Liver (tissue), 9 donors: ENCODE results near the gene ATP2B1. TPM values are rescaled to one million over a fixed set of nuclear protein-coding genes. Genes with fewer than 3 reads are reported as not detected.

Source experiments
- DNase-seq: peaks from one replicate; pipeline ENCODE4 v3.0.0-alpha.2; 2017; ENCODE audit warnings: low spot score
- H3K27ac ChIP-seq, 2 donors: one replicate each; pipeline ENCODE4 v1.7.0; 2013; ENCODE audit warnings: inconsistent platforms in 2 of 2, low read length in 2 of 2, control low read depth in 1 of 2, low read depth in 1 of 2, mild to moderate bottlenecking in 1 of 2
- H3K27me3 ChIP-seq, 4 donors: one replicate each; pipeline versions ENCODE4 v1.6.1 to v1.7.0; 2013; ENCODE audit warnings: low read length in 3 of 4, inconsistent platforms in 1 of 4, mild to moderate bottlenecking in 1 of 4, moderate library complexity in 1 of 4; ENCODE audit not compliant: control insufficient read depth in 4 of 4, insufficient read depth in 4 of 4
- H3K36me3 ChIP-seq, 4 donors: one replicate each; pipeline versions ENCODE4 v1.6.1 to v1.7.0; 2013; ENCODE audit warnings: low read length in 3 of 4, mild to moderate bottlenecking in 3 of 4, low read depth in 1 of 4, moderate library complexity in 1 of 4; ENCODE audit not compliant: control insufficient read depth in 4 of 4, insufficient read depth in 3 of 4
- H3K4me1 ChIP-seq, 4 donors: one replicate each; pipeline versions ENCODE4 v1.6.1 to v1.7.0; 2013; ENCODE audit warnings: low read length in 3 of 4, mild to moderate bottlenecking in 3 of 4, moderate library complexity in 1 of 4; ENCODE audit not compliant: control insufficient read depth in 4 of 4, insufficient read depth in 4 of 4
- H3K4me3 ChIP-seq, 3 donors: one replicate each; pipeline versions ENCODE4 v1.6.1 to v1.7.0; 2013; ENCODE audit warnings: low read length in 3 of 3, control low read depth in 1 of 3, low read depth in 1 of 3, mild to moderate bottlenecking in 1 of 3
- H3K9ac ChIP-seq, 2 donors: one replicate each; pipeline ENCODE4 v1.7.0; 2013; ENCODE audit warnings: low read length in 2 of 2, mild to moderate bottlenecking in 2 of 2, moderate library complexity in 2 of 2, control low read depth in 1 of 2, low read depth in 1 of 2
- H3K9me3 ChIP-seq, 4 donors: one replicate each; pipeline versions ENCODE4 v1.6.1 to v1.7.0; 2013; ENCODE audit warnings: low read length in 3 of 4; ENCODE audit not compliant: control insufficient read depth in 4 of 4
- CTCF ChIP-seq: fragments of 150-350 bp; IDR thresholded peaks from 2 replicates; pipeline ENCODE4 v1.5.1; 2017; ENCODE audit warnings: improper control_type of control experiment, low read depth, low read length; ENCODE audit not compliant: missing input control
- EGR1 ChIP-seq, 2 donors: IDR thresholded peaks; 2 replicates each; pipeline ENCODE4 v1.6.1; 2016 to 2018; ENCODE audit warnings: antibody characterized with exemption in 2 of 2, low read depth in 2 of 2
- FOXA1 ChIP-seq: IDR thresholded peaks from 2 replicates; pipeline ENCODE4 v1.6.1; 2016; ENCODE audit warnings: antibody characterized with exemption
- FOXA2 ChIP-seq: IDR thresholded peaks from 2 replicates; pipeline ENCODE4 v1.6.1; 2016; ENCODE audit warnings: antibody characterized with exemption
- GABPA ChIP-seq, 2 donors: IDR thresholded peaks in 1 of 2; conservative IDR thresholded peaks in 1 of 2; 2 replicates each; pipeline ENCODE4 v1.6.1; 2016; ENCODE audit warnings: antibody characterized with exemption in 2 of 2, mild to moderate bottlenecking in 1 of 2, moderate library complexity in 1 of 2
- HNF4A ChIP-seq, 2 donors: conservative IDR thresholded peaks; 2 replicates each; pipeline ENCODE4 v1.6.1; 2016; ENCODE audit warnings: antibody characterized with exemption in 2 of 2, mild to moderate bottlenecking in 2 of 2
- HNF4G ChIP-seq: IDR thresholded peaks from 2 replicates; pipeline ENCODE4 v1.6.1; 2016; ENCODE audit warnings: antibody characterized with exemption
- JUND ChIP-seq, 2 donors: IDR thresholded peaks; 2 replicates each; pipeline ENCODE4 v1.6.1; 2016; ENCODE audit warnings: antibody characterized with exemption in 2 of 2
- NR2F2 ChIP-seq: IDR thresholded peaks from 2 replicates; pipeline ENCODE4 v1.6.1; 2016; ENCODE audit warnings: antibody characterized with exemption
- RAD21 ChIP-seq, 2 donors: IDR thresholded peaks; 2 replicates each; pipeline ENCODE4 v1.6.1; 2016; ENCODE audit warnings: antibody characterized with exemption in 2 of 2, mild to moderate bottlenecking in 2 of 2
- RXRA ChIP-seq, 2 donors: IDR thresholded peaks; 2 replicates each; pipeline ENCODE4 v1.6.1; 2017 to 2018; ENCODE audit warnings: antibody characterized with exemption in 2 of 2, mild to moderate bottlenecking in 1 of 2
- SP1 ChIP-seq: IDR thresholded peaks from 2 replicates; pipeline ENCODE4 v1.6.1; 2018; ENCODE audit warnings: antibody characterized with exemption, mild to moderate bottlenecking
- TAF1 ChIP-seq: conservative IDR thresholded peaks from 2 replicates; pipeline ENCODE4 v1.6.1; 2016; ENCODE audit warnings: antibody characterized with exemption, mild to moderate bottlenecking
- YY1 ChIP-seq: IDR thresholded peaks from 2 replicates; pipeline ENCODE4 v1.6.1; 2016; ENCODE audit warnings: antibody characterized with exemption, mild to moderate bottlenecking
- ZBTB33 ChIP-seq: IDR thresholded peaks from 2 replicates; pipeline ENCODE4 v1.6.1; 2016; ENCODE audit warnings: antibody characterized with exemption
- WGBS: extraction: QIAGEN DNeasy Blood & Tissue Kit; methylation state at CpG from one replicate; pipeline ENCODE4 v1.1.7; 2013; 5-methylcytosine and 5-hydroxymethylcytosine counted together
- polyA plus RNA-seq, 2 donors: library from polyadenylated mRNA; stranded (reverse) in 1 of 2; unstranded in 1 of 2; fragments of 200-250 nt in 1 of 2; fragments of >200 nt in 1 of 2; fragmentation: Nextera tagmentation in 1 of 2; extraction: Ambion mirVana in 1 of 2; gene quantifications; one replicate each; pipeline versions ENCODE4 v1.2.1 to v1.2.3, GENCODE V29; 2013 to 2015
- total RNA-seq, 2 donors: library from RNA; depleted of rRNA; stranded (reverse); fragments of >200 nt; gene quantifications; one replicate each; pipeline ENCODE4 v1.2.3, GENCODE V29; 2014
- TF ChIP-seq, protein P1 (sequence below): IDR thresholded peaks from 2 replicates; pipeline ENCODE4 v1.6.1; 2016; ENCODE audit warnings: antibody characterized with exemption, mild to moderate bottlenecking
- TF ChIP-seq, protein P2 (sequence below): IDR thresholded peaks from 2 replicates; pipeline ENCODE4 v1.6.1; 2016; ENCODE audit warnings: antibody characterized with exemption
- TF ChIP-seq, protein P3 (sequence below): IDR thresholded peaks from 2 replicates; pipeline ENCODE4 v1.6.1; 2016; ENCODE audit warnings: antibody characterized with exemption
- donor health status: healthy.
- donor health status: healthy.
- donor health status: healthy.
- donor health status: healthy.
- donor health status: healthy.

ATP2B1 gene
- total and polyA plus RNA-seq, 4 donors, result 7.3 to 41.1 (median 22.8) TPM

DNA sequence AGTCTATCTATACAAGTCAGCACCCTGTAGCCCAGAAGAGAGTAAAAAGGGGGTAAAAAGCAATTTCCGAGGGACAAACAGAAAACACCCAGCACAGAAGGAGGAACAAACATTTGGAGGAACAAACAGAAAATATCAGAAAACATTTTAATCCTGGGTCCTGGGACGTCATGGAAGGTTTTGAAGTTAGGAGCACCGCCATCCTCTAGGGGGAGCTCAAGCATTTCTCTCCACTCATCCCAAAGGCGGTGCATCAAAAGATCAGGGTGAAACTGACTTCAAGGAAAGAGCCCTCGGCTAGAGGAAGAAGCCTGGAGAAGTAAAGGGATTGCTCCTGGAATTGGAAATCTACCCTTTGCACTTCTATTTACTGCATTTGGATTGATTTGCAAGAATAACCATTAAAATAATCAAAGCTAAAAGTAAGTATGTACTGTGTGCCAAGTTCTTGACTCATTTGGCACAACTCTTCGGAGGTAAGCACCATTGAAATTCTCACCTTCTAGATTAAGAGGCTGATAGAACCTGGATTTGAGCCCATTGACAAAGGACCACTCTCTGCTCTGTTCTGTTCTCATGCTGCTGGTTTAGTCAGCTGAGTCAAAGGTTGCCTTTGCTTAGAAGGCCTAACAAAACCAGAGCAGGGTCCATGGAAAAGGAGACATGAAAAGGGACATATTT is 165.6 kb downstream of the ATP2B1 start:
- 11% methylated on average over 6 of the region's 6 CpGs for WGBS
- Histone ChIP-seq H3K4me1 (peaks cover 0 to 14% (median 9%) of the 10 kb centered on the region in 4 donors), H3K9ac (no peak overlapping the region), H3K9me3 (no peaks in the 10 kb centered on the region), H3K27me3 (no peaks in the 10 kb centered on the region), H3K27ac (no peak overlapping the region), H3K36me3 (no peaks in the 10 kb centered on the region), H3K4me3 (no peak overlapping the region)
- peak; percentile 78 for DNase-seq
- TF ChIP-seq, protein P1, sequence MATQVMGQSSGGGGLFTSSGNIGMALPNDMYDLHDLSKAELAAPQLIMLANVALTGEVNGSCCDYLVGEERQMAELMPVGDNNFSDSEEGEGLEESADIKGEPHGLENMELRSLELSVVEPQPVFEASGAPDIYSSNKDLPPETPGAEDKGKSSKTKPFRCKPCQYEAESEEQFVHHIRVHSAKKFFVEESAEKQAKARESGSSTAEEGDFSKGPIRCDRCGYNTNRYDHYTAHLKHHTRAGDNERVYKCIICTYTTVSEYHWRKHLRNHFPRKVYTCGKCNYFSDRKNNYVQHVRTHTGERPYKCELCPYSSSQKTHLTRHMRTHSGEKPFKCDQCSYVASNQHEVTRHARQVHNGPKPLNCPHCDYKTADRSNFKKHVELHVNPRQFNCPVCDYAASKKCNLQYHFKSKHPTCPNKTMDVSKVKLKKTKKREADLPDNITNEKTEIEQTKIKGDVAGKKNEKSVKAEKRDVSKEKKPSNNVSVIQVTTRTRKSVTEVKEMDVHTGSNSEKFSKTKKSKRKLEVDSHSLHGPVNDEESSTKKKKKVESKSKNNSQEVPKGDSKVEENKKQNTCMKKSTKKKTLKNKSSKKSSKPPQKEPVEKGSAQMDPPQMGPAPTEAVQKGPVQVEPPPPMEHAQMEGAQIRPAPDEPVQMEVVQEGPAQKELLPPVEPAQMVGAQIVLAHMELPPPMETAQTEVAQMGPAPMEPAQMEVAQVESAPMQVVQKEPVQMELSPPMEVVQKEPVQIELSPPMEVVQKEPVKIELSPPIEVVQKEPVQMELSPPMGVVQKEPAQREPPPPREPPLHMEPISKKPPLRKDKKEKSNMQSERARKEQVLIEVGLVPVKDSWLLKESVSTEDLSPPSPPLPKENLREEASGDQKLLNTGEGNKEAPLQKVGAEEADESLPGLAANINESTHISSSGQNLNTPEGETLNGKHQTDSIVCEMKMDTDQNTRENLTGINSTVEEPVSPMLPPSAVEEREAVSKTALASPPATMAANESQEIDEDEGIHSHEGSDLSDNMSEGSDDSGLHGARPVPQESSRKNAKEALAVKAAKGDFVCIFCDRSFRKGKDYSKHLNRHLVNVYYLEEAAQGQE, result no peak
- TF ChIP-seq RXRA (IDR thresholded peaks at IDR 0.05) (peak in 1 of 2 donors; percentile 14), HNF4G (no peak), FOXA1 (no peak), RAD21 (IDR thresholded peaks at IDR 0.05) (peak; percentile 96 to 97), CTCF (peak; percentile 88)

- no peak for DNase-seq
- Histone ChIP-seq H3K4me3 (no peak overlapping the region), H3K36me3 (no peaks in the 10 kb centered on the region), H3K27ac (no peak overlapping the region), H3K27me3 (no peaks in the 10 kb centered on the region), H3K4me1 (peaks cover 0 to 14% (median 9%) of the 10 kb centered on the region in 4 donors), H3K9me3 (no peaks in the 10 kb centered on the region), H3K9ac (no peak overlapping the region)
- 97% methylated on average over 2 of the region's 2 CpGs for WGBS
- TF ChIP-seq EGR1 (IDR thresholded peaks at IDR 0.05; ENCODE audit: low read depth in 2 of 2) (no peak), HNF4G (no peak), NR2F2 (no peak), ZBTB33 (no peak), FOXA1 (no peak), RAD21 (IDR thresholded peaks at IDR 0.05) (no peak), CTCF (no peak), GABPA (IDR thresholded peaks at IDR 0.05 in 1 of 2, conservative IDR thresholded peaks at IDR 0.05 in 1 of 2) (no peak), JUND (IDR thresholded peaks at IDR 0.05) (no peak), FOXA2 (no peak), YY1 (no peak), HNF4A (conservative IDR thresholded peaks at IDR 0.05) (no peak), SP1 (no peak), TAF1 (no peak), RXRA (IDR thresholded peaks at IDR 0.05) (no peak)
- TF ChIP-seq, protein P1, result no peak
- TF ChIP-seq, protein P2, sequence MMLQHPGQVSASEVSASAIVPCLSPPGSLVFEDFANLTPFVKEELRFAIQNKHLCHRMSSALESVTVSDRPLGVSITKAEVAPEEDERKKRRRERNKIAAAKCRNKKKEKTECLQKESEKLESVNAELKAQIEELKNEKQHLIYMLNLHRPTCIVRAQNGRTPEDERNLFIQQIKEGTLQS, result no peak
- TF ChIP-seq, protein P3, sequence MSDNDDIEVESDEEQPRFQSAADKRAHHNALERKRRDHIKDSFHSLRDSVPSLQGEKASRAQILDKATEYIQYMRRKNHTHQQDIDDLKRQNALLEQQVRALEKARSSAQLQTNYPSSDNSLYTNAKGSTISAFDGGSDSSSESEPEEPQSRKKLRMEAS, result no peak
Measured at GRCh38 chr12:89542236-89542635, 166.4 kb downstream of the ATP2B1 start.
